ENCODE data around the gene POLR2J3. TPM values are rescaled to one million over a fixed set of nuclear protein-coding genes. Genes with fewer than 3 reads are reported as not detected.
"Not testable (repeated sequence)": the region's sequence is repeated elsewhere in the genome, so short reads cannot be mapped to it uniquely, and the experiment has no call there.

Gene POLR2J3
- total RNA-seq, 1 experiment from 2014 or later, result 12.7 TPM

GRCh38 chr7:102546353-102546752, 26.0 kb downstream of the POLR2J3 start:
- not testable (repeated sequence) for H3K27me3 ChIP-seq (ENCODE audit: control insufficient read depth, insufficient read depth, low read length); H3K36me3 ChIP-seq (replicated peaks; ENCODE audit: control insufficient read depth, insufficient read depth, low read length); H3K4me3 ChIP-seq (ENCODE audit: insufficient read depth, low read depth, low read length); DNase-seq

GRCh38 chr7:102545288-102545687, 27.1 kb downstream of the POLR2J3 start:
- DNase-seq; H3K36me3 ChIP-seq (replicated peaks; ENCODE audit: control insufficient read depth, insufficient read depth, low read length); H3K27me3 ChIP-seq (ENCODE audit: control insufficient read depth, insufficient read depth, low read length); H3K4me3 ChIP-seq (ENCODE audit: insufficient read depth, low read depth, low read length): not testable (repeated sequence)

- H3K27me3 ChIP-seq (ENCODE audit: control insufficient read depth, insufficient read depth, low read length); DNase-seq; H3K4me3 ChIP-seq (ENCODE audit: insufficient read depth, low read depth, low read length); H3K36me3 ChIP-seq (replicated peaks; ENCODE audit: control insufficient read depth, insufficient read depth, low read length): not testable (repeated sequence)
Observed at GRCh38 chr7:102544372-102544771, 28.0 kb downstream of the POLR2J3 start.

DNA sequence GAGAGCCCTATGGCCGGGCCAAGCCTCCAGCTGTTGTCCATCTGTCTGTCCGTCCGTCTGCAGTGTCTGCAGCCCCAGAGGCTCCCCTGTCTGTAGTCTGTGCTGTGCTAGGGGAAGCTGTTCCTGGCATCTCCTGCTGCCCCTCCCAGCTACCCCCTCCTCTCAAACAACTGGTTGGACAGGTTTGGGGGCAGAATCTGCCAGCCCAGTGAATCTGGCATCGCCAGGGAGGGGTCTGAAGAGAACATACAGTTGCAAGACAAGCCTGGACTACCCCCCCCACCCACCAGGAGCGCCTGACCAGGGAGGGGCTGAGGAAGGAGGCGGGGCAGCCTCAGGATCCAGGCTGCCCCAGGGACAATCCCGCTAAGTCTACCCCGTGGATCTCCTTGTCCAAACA, 28.8 kb downstream of the POLR2J3 start, which contains the start of gene UPK3BL2:
Gene UPK3BL2, minus strand, starts transcription at position 101 of the 400 bp plus-strand sequence. Its CDS starts 60 bp downstream, at position 41.
- not testable (repeated sequence) for H3K27me3 ChIP-seq (ENCODE audit: control insufficient read depth, insufficient read depth, low read length); H3K4me3 ChIP-seq (ENCODE audit: insufficient read depth, low read depth, low read length); H3K36me3 ChIP-seq (replicated peaks; ENCODE audit: control insufficient read depth, insufficient read depth, low read length); DNase-seq

DNA sequence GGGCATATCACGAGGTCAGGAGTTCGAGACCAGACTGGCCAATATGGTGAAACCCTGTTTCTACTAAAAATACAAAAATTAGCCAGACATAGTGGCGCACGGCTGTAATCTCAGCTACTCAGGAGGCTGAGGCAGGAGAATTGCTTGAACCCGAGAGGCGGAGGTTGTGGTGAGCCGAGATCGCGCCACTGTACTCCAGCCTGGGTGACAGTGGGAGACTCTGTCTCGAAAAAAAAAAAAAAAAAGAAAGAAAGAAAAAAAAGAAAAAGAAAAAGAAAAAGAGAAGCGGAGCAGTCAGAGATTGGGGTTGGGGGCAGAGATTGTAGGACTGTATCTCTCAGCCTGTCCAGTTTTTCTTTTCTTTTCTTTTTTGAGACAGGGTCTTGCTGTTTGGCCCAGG, 29.6 kb downstream of the POLR2J3 start:
- H3K36me3 ChIP-seq (replicated peaks; ENCODE audit: control insufficient read depth, insufficient read depth, low read length); H3K27me3 ChIP-seq (ENCODE audit: control insufficient read depth, insufficient read depth, low read length); H3K4me3 ChIP-seq (ENCODE audit: insufficient read depth, low read depth, low read length); DNase-seq: not testable (repeated sequence)

GRCh38 chr7:102542083-102542482, 30.3 kb downstream of the POLR2J3 start:
- not testable (repeated sequence) for H3K27me3 ChIP-seq (ENCODE audit: control insufficient read depth, insufficient read depth, low read length); DNase-seq; H3K4me3 ChIP-seq (ENCODE audit: insufficient read depth, low read depth, low read length); H3K36me3 ChIP-seq (replicated peaks; ENCODE audit: control insufficient read depth, insufficient read depth, low read length)

- DNase-seq; H3K27me3 ChIP-seq (ENCODE audit: control insufficient read depth, insufficient read depth, low read length); H3K36me3 ChIP-seq (replicated peaks; ENCODE audit: control insufficient read depth, insufficient read depth, low read length); H3K4me3 ChIP-seq (ENCODE audit: insufficient read depth, low read depth, low read length): not testable (repeated sequence)
Observed at GRCh38 chr7:102540604-102541003, 31.8 kb downstream of the POLR2J3 start.

- not testable (repeated sequence) for H3K4me3 ChIP-seq (ENCODE audit: insufficient read depth, low read depth, low read length); H3K36me3 ChIP-seq (replicated peaks; ENCODE audit: control insufficient read depth, insufficient read depth, low read length); DNase-seq; H3K27me3 ChIP-seq (ENCODE audit: control insufficient read depth, insufficient read depth, low read length)
Observed at GRCh38 chr7:102535062-102535615, 37.2 kb downstream of the POLR2J3 start.

- not testable (repeated sequence) for DNase-seq; H3K4me3 ChIP-seq (ENCODE audit: insufficient read depth, low read depth, low read length); H3K27me3 ChIP-seq (ENCODE audit: control insufficient read depth, insufficient read depth, low read length); H3K36me3 ChIP-seq (replicated peaks; ENCODE audit: control insufficient read depth, insufficient read depth, low read length)
Observed at GRCh38 chr7:102532127-102532526, 40.3 kb downstream of the POLR2J3 start.

GRCh38 chr7:102531583-102531982, 40.8 kb downstream of the POLR2J3 start:
- not testable (repeated sequence) for H3K27me3 ChIP-seq (ENCODE audit: control insufficient read depth, insufficient read depth, low read length); H3K4me3 ChIP-seq (ENCODE audit: insufficient read depth, low read depth, low read length); H3K36me3 ChIP-seq (replicated peaks; ENCODE audit: control insufficient read depth, insufficient read depth, low read length); DNase-seq

GRCh38 chr7:102527822-102528793, 44.3 kb downstream of the POLR2J3 start:
- not testable (repeated sequence) for H3K36me3 ChIP-seq (replicated peaks; ENCODE audit: control insufficient read depth, insufficient read depth, low read length); H3K27me3 ChIP-seq (ENCODE audit: control insufficient read depth, insufficient read depth, low read length); H3K4me3 ChIP-seq (ENCODE audit: insufficient read depth, low read depth, low read length); DNase-seq

GRCh38 chr7:102527182-102527581, 45.2 kb downstream of the POLR2J3 start:
- not testable (repeated sequence) for H3K36me3 ChIP-seq (replicated peaks; ENCODE audit: control insufficient read depth, insufficient read depth, low read length); H3K4me3 ChIP-seq (ENCODE audit: insufficient read depth, low read depth, low read length); H3K27me3 ChIP-seq (ENCODE audit: control insufficient read depth, insufficient read depth, low read length); DNase-seq

DNA sequence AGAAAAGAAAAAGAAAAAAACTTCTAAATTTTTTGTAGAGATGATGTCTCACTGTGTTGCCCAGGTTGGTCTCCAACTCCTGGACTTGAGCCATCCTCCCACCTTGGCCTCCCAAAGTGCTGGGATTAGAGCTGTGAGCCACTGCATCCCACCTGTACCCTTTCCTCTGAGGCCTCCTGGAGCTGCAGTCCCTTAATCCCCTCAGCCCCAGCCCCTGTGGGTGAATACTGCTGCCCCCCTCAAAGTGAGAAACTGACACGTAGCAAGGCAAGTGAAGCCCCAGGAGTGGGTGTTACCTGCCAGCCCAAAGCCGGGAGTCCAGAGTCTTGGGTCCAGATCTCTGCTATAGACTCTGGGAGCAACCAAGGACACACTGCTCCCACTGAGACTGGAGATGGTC, 47.6 kb downstream of the POLR2J3 start:
- not testable (repeated sequence) for H3K4me3 ChIP-seq (ENCODE audit: insufficient read depth, low read depth, low read length); DNase-seq; H3K36me3 ChIP-seq (replicated peaks; ENCODE audit: control insufficient read depth, insufficient read depth, low read length); H3K27me3 ChIP-seq (ENCODE audit: control insufficient read depth, insufficient read depth, low read length)

GRCh38 chr7:102520797-102521196, 51.6 kb downstream of the POLR2J3 start:
- H3K4me3 ChIP-seq (ENCODE audit: insufficient read depth, low read depth, low read length); DNase-seq; H3K27me3 ChIP-seq (ENCODE audit: control insufficient read depth, insufficient read depth, low read length); H3K36me3 ChIP-seq (replicated peaks; ENCODE audit: control insufficient read depth, insufficient read depth, low read length): not testable (repeated sequence)

DNA sequence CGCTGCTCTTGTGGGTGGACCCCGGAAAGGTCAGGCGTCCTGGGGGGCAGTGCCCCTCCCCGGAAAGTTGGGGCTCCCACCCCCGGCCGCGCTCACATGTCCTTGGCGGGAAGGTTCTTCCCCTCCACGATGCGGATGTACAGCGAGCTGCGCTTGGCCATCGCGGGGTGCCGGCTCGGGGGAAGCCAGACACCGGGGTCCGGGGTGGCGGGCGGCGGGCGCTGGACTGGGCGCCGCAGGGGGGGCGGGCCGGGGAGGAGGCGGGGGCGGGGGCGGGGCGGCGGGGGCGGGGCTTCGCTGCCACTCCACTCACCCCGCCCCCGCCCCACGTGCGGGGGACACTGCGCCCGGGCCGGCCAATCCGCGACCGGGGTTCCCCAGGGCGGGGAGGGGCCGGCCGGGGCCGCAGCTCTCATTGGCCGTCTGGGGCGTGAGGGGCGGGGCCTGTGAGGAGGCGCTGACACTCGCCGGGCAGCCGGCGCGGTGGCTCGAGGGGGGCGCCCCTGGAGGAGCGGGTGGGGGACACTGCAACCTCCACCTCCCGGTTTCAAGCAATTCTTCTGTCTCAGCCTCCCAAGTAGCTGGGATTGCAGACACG, 54.7 kb downstream of the POLR2J3 start, which contains the start of gene RASA4B:
Gene RASA4B, minus strand, starts transcription at position 228 of the 598 bp plus-strand sequence. Its CDS starts 67 bp downstream, at position 161.
- peak within 1 kb of the TSS; percentile 12; the same call in 1 of the 2 replicates for H3K4me3 ChIP-seq (ENCODE audit: insufficient read depth, low read depth, low read length)
- not testable (repeated sequence) for H3K27me3 ChIP-seq (ENCODE audit: control insufficient read depth, insufficient read depth, low read length); DNase-seq; H3K36me3 ChIP-seq (replicated peaks; ENCODE audit: control insufficient read depth, insufficient read depth, low read length)

Data from H7 (cell line).